ENCODE results near the gene RFFL. TPM values are rescaled to one million over a fixed set of nuclear protein-coding genes. Genes with fewer than 3 reads are reported as not detected.

RFFL gene
- total RNA-seq, 1 donor from 2014 or later, result 19.9 TPM

GRCh38 chr17:35010093-35010492, 53.4 kb downstream of the RFFL start:
- TF ChIP-seq CTCF (conservative IDR thresholded peaks at IDR 0.05), result no peak
- H3K36me3 Mint-ChIP-seq, result peaks cover 27% of the 10 kb centered on the region
- peaks cover 4% of the 10 kb centered on the region for H3K4me1 Mint-ChIP-seq (ENCODE audit: unreplicated experiment)
- no peaks in the 10 kb centered on the region for H3K9me3 Mint-ChIP-seq
- no peak overlapping the region for H3K4me3 Mint-ChIP-seq
- no peaks in the 10 kb centered on the region for H3K27me3 Mint-ChIP-seq
- no peak for DNase-seq (ENCODE audit: extremely low spot score, unreplicated experiment)
- no peak overlapping the region for H3K27ac Mint-ChIP-seq

GRCh38 chr17:35006961-35007360, 56.5 kb downstream of the RFFL start:
- Mint-ChIP-seq H3K36me3 (peaks cover 27% of the 10 kb centered on the region), H3K27me3 (no peaks in the 10 kb centered on the region), H3K4me3 (no peak overlapping the region), H3K9me3 (no peaks in the 10 kb centered on the region), H3K4me1 (ENCODE audit: unreplicated experiment) (peaks cover 4% of the 10 kb centered on the region), H3K27ac (no peak overlapping the region)
- no peak for TF ChIP-seq CTCF (conservative IDR thresholded peaks at IDR 0.05)
- no peak for DNase-seq (ENCODE audit: extremely low spot score, unreplicated experiment)

GRCh38 chr17:35006345-35006744, 57.2 kb downstream of the RFFL start:
- no peaks in the 10 kb centered on the region for H3K9me3 Mint-ChIP-seq
- H3K27me3 Mint-ChIP-seq, result no peaks in the 10 kb centered on the region
- H3K27ac Mint-ChIP-seq, result no peak overlapping the region
- H3K4me1 Mint-ChIP-seq (ENCODE audit: unreplicated experiment), result no peaks in the 10 kb centered on the region
- H3K36me3 Mint-ChIP-seq, result peaks cover 24% of the 10 kb centered on the region
- TF ChIP-seq CTCF (conservative IDR thresholded peaks at IDR 0.05), result no peak
- no peak for DNase-seq (ENCODE audit: extremely low spot score, unreplicated experiment)
- H3K4me3 Mint-ChIP-seq, result no peak overlapping the region

- no peak for DNase-seq (ENCODE audit: extremely low spot score, unreplicated experiment)
- Mint-ChIP-seq H3K9me3 (no peaks in the 10 kb centered on the region), H3K4me3 (no peak overlapping the region), H3K4me1 (ENCODE audit: unreplicated experiment) (no peaks in the 10 kb centered on the region), H3K27me3 (no peaks in the 10 kb centered on the region), H3K36me3 (peaks cover 22% of the 10 kb centered on the region), H3K27ac (no peak overlapping the region)
- no peak for TF ChIP-seq CTCF (conservative IDR thresholded peaks at IDR 0.05)
Measured at GRCh38 chr17:35003778-35004177, 59.7 kb downstream of the RFFL start.

- DNase-seq (ENCODE audit: extremely low spot score, unreplicated experiment), result no peak
- H3K9me3 Mint-ChIP-seq, result no peaks in the 10 kb centered on the region
- no peak overlapping the region for H3K4me3 Mint-ChIP-seq
- H3K27ac Mint-ChIP-seq, result no peak overlapping the region
- peaks cover 4% of the 10 kb centered on the region for H3K4me1 Mint-ChIP-seq (ENCODE audit: unreplicated experiment)
- no peak for TF ChIP-seq CTCF (conservative IDR thresholded peaks at IDR 0.05)
- H3K27me3 Mint-ChIP-seq, result no peaks in the 10 kb centered on the region
- peaks cover 23% of the 10 kb centered on the region for H3K36me3 Mint-ChIP-seq
Measured at GRCh38 chr17:35002876-35003551, 60.5 kb downstream of the RFFL start.
